ENCODE data around the gene ADGRA1. TPM values are rescaled to one million over a fixed set of nuclear protein-coding genes. Genes with fewer than 3 reads are reported as not detected.
"Not testable (repeated sequence)": the region's sequence is repeated elsewhere in the genome, so short reads cannot be mapped to it uniquely, and the experiment has no call there.

The ADGRA1 gene
- total RNA-seq, 1 donor from 2014 or later: not detected

- Mint-ChIP-seq H3K9me3 (peaks cover 3% of the 10 kb centered on the region), H3K27me3 (peaks cover 3% of the 10 kb centered on the region), H3K4me1 (no peaks in the 10 kb centered on the region), H3K27ac (no peak overlapping the region), H3K4me3 (no peak overlapping the region), H3K36me3 (ENCODE audit: low read depth) (no peaks in the 10 kb centered on the region)
- DNase-seq: no peak
- intact Hi-C loops (cut with micrococcal nuclease): no loop called here
Observed at GRCh38 chr10:133167693-133168616, 80.2 kb downstream of the ADGRA1 start.

DNA sequence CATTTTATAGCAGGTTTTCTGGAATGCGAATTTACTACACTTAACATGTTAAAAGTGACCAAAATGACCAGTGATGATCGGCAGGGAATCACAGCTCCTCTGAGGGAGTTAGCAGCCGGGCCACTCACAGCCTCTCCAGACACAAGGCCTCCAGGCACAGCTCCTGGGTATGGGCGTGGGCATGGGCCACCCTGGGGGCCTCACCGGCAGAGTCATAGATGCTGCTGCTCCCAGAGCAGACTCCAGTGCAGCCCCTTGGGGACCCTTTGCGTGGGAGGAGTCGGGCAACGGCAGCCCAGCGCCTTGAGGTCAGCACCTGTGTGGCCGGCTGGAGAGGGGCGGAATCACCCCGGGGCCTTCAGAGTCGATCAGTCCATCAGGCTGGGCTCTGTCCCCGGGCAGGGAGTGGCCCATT lies 80.9 kb downstream of the ADGRA1 start:
- H3K4me1 Mint-ChIP-seq: no peaks in the 10 kb centered on the region
- H3K27me3 Mint-ChIP-seq: peaks cover 6% of the 10 kb centered on the region
- H3K36me3 Mint-ChIP-seq (ENCODE audit: low read depth): no peaks in the 10 kb centered on the region
- H3K4me3 Mint-ChIP-seq: no peak overlapping the region
- intact Hi-C loops (cut with micrococcal nuclease): no loop called here
- DNase-seq: no peak
- peaks cover 3% of the 10 kb centered on the region for H3K9me3 Mint-ChIP-seq
- H3K27ac Mint-ChIP-seq: no peak overlapping the region

- Mint-ChIP-seq H3K27ac (no peak overlapping the region), H3K36me3 (ENCODE audit: low read depth) (no peaks in the 10 kb centered on the region), H3K9me3 (peaks cover 4% of the 10 kb centered on the region), H3K4me1 (no peaks in the 10 kb centered on the region), H3K4me3 (no peak overlapping the region), H3K27me3 (peaks cover 6% of the 10 kb centered on the region)
- intact Hi-C loops (cut with micrococcal nuclease): no loop called here
- no peak for DNase-seq
Observed at GRCh38 chr10:133169173-133169947, 81.6 kb downstream of the ADGRA1 start.

- no peak for DNase-seq
- Mint-ChIP-seq H3K27me3 (peaks cover 6% of the 10 kb centered on the region), H3K27ac (no peak overlapping the region), H3K36me3 (ENCODE audit: low read depth) (no peaks in the 10 kb centered on the region), H3K9me3 (peaks cover 10% of the 10 kb centered on the region), H3K4me3 (no peak overlapping the region), H3K4me1 (no peaks in the 10 kb centered on the region)
- intact Hi-C loops (cut with micrococcal nuclease): no loop called here
Observed at GRCh38 chr10:133170092-133170491, 82.4 kb downstream of the ADGRA1 start.

GRCh38 chr10:133173860-133174640 lies 86.3 kb downstream of the ADGRA1 start:
- H3K27me3 Mint-ChIP-seq: peaks cover 6% of the 10 kb centered on the region
- H3K4me3 Mint-ChIP-seq: no peak overlapping the region
- no peak for DNase-seq
- H3K36me3 Mint-ChIP-seq (ENCODE audit: low read depth): peaks cover 2% of the 10 kb centered on the region
- H3K9me3 Mint-ChIP-seq: peaks cover 35% of the 10 kb centered on the region
- no peaks in the 10 kb centered on the region for H3K4me1 Mint-ChIP-seq
- intact Hi-C loops (cut with micrococcal nuclease): no loop called here
- H3K27ac Mint-ChIP-seq: no peak overlapping the region

GRCh38 chr10:133174689-133175263 lies 87.1 kb downstream of the ADGRA1 start:
- Mint-ChIP-seq H3K36me3 (ENCODE audit: low read depth) (peaks cover 2% of the 10 kb centered on the region), H3K9me3 (peaks cover 35% of the 10 kb centered on the region), H3K27ac (no peak overlapping the region), H3K4me1 (no peaks in the 10 kb centered on the region), H3K4me3 (no peak overlapping the region), H3K27me3 (peaks cover 6% of the 10 kb centered on the region)
- intact Hi-C loops (cut with micrococcal nuclease): no loop called here
- DNase-seq: no peak

- H3K36me3 Mint-ChIP-seq (ENCODE audit: low read depth); H3K27me3 Mint-ChIP-seq; H3K4me1 Mint-ChIP-seq; intact Hi-C loops (cut with micrococcal nuclease); H3K4me3 Mint-ChIP-seq; DNase-seq; H3K27ac Mint-ChIP-seq: not testable (repeated sequence)
- peaks cover 33% of the 10 kb centered on the region for H3K9me3 Mint-ChIP-seq
Observed at GRCh38 chr10:133175624-133176023, 87.9 kb downstream of the ADGRA1 start.

GRCh38 chr10:133176546-133176945 lies 88.8 kb downstream of the ADGRA1 start:
- H3K36me3 Mint-ChIP-seq (ENCODE audit: low read depth): peaks cover 2% of the 10 kb centered on the region
- H3K27me3 Mint-ChIP-seq: peaks cover 6% of the 10 kb centered on the region
- DNase-seq: no peak
- intact Hi-C loops (cut with micrococcal nuclease): no loop called here
- no peak overlapping the region for H3K27ac Mint-ChIP-seq
- peaks cover 33% of the 10 kb centered on the region for H3K9me3 Mint-ChIP-seq
- no peak overlapping the region for H3K4me3 Mint-ChIP-seq
- no peaks in the 10 kb centered on the region for H3K4me1 Mint-ChIP-seq

GRCh38 chr10:133177380-133178157 lies 89.8 kb downstream of the ADGRA1 start:
- peaks cover 4% of the 10 kb centered on the region for H3K27me3 Mint-ChIP-seq
- no peak overlapping the region for H3K27ac Mint-ChIP-seq
- H3K4me3 Mint-ChIP-seq: no peak overlapping the region
- intact Hi-C loops (cut with micrococcal nuclease): no loop called here
- H3K36me3 Mint-ChIP-seq (ENCODE audit: low read depth): peaks cover 2% of the 10 kb centered on the region
- H3K9me3 Mint-ChIP-seq: peaks cover 33% of the 10 kb centered on the region
- no peak for DNase-seq
- H3K4me1 Mint-ChIP-seq: no peaks in the 10 kb centered on the region

- intact Hi-C loops (cut with micrococcal nuclease): no loop called here
- H3K27ac Mint-ChIP-seq: no peak overlapping the region
- no peak overlapping the region for H3K4me3 Mint-ChIP-seq
- H3K9me3 Mint-ChIP-seq: peaks cover 33% of the 10 kb centered on the region
- H3K27me3 Mint-ChIP-seq: no peaks in the 10 kb centered on the region
- H3K4me1 Mint-ChIP-seq: no peaks in the 10 kb centered on the region
- H3K36me3 Mint-ChIP-seq (ENCODE audit: low read depth): peaks cover 2% of the 10 kb centered on the region
- no peak for DNase-seq
Observed at GRCh38 chr10:133178357-133179127, 90.8 kb downstream of the ADGRA1 start.

GRCh38 chr10:133179128-133179520 lies 91.4 kb downstream of the ADGRA1 start:
- no peak for DNase-seq
- Mint-ChIP-seq H3K36me3 (ENCODE audit: low read depth) (peaks cover 2% of the 10 kb centered on the region), H3K9me3 (peaks cover 33% of the 10 kb centered on the region), H3K27ac (no peak overlapping the region), H3K4me3 (no peak overlapping the region), H3K4me1 (no peaks in the 10 kb centered on the region), H3K27me3 (no peaks in the 10 kb centered on the region)
- intact Hi-C loops (cut with micrococcal nuclease): no loop called here

GRCh38 chr10:133179651-133180050 lies 91.9 kb downstream of the ADGRA1 start:
- Mint-ChIP-seq H3K27me3 (no peaks in the 10 kb centered on the region), H3K4me1 (no peaks in the 10 kb centered on the region), H3K36me3 (ENCODE audit: low read depth) (peaks cover 2% of the 10 kb centered on the region), H3K4me3 (no peak overlapping the region), H3K9me3 (peaks cover 29% of the 10 kb centered on the region), H3K27ac (no peak overlapping the region)
- intact Hi-C loops (cut with micrococcal nuclease): no loop called here
- DNase-seq: no peak
